ENCODE measurements around the gene HOXA3.

Gene HOXA3

DNA sequence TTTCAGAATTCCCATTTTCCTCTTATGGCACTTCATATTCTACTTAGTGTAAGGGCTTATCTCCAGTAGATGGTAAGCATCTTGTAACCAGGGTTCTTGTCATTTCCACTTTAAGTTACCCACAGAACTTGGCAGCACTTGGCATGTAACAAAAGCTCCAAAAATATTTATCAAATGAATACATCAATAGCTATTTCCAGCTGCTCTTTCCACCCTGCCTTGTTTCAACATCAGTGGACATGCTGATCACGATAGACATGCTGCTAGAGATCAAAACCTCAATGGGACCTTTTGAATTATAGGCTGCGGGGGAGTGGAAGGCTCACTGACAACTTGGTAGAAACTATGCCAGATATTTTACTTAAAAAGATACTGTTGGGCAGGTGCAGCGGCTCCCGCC is 89.4 kb downstream of the HOXA3 start:
- TF ChIP-seq, protein P1, sequence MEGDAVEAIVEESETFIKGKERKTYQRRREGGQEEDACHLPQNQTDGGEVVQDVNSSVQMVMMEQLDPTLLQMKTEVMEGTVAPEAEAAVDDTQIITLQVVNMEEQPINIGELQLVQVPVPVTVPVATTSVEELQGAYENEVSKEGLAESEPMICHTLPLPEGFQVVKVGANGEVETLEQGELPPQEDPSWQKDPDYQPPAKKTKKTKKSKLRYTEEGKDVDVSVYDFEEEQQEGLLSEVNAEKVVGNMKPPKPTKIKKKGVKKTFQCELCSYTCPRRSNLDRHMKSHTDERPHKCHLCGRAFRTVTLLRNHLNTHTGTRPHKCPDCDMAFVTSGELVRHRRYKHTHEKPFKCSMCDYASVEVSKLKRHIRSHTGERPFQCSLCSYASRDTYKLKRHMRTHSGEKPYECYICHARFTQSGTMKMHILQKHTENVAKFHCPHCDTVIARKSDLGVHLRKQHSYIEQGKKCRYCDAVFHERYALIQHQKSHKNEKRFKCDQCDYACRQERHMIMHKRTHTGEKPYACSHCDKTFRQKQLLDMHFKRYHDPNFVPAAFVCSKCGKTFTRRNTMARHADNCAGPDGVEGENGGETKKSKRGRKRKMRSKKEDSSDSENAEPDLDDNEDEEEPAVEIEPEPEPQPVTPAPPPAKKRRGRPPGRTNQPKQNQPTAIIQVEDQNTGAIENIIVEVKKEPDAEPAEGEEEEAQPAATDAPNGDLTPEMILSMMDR (IDR thresholded peaks at IDR 0.05; ENCODE audit: low read depth, low read length), result no peak
- Histone ChIP-seq H3K4me3 (ENCODE audit: low read depth, low read length) (no peak overlapping the region), H3K36me3 (no peaks in the 10 kb centered on the region), H3K4me1 (no peaks in the 10 kb centered on the region), H3K9me3 (no peaks in the 10 kb centered on the region), H3K27me3 (peaks cover 29% of the 10 kb centered on the region)
- DNase-seq, result no peak
